Nephron (organoid): ENCODE measurements around the gene TMTC3.

Experiments used
- H3K27ac Mint-ChIP-seq, 3 experiments: 2 replicates each; pipeline ENCODE4 v1.8.0; 2020; ENCODE audit warnings: mixed read lengths in 3 of 3, mild to moderate bottlenecking in 2 of 3, moderate library complexity in 1 of 3
- H3K27me3 Mint-ChIP-seq: 2 replicates; pipeline ENCODE4 v1.8.0; 2021; ENCODE audit warnings: low read depth, mild to moderate bottlenecking, moderate library complexity, mixed read lengths
- H3K36me3 Mint-ChIP-seq: 2 replicates; pipeline ENCODE4 v1.8.0; 2020; ENCODE audit warnings: low read depth, mixed read lengths
- H3K4me1 Mint-ChIP-seq: 2 replicates; pipeline ENCODE4 v1.8.0; 2020; ENCODE audit warnings: mixed read lengths
- H3K4me3 Mint-ChIP-seq, 3 experiments: 2 replicates each; pipeline ENCODE4 v1.8.0; 2020; ENCODE audit warnings: mild to moderate bottlenecking in 3 of 3, mixed read lengths in 3 of 3, moderate library complexity in 2 of 3
- H3K9me3 Mint-ChIP-seq: 2 replicates; pipeline ENCODE4 v1.8.0; 2020; ENCODE audit warnings: mixed read lengths
- TF ChIP-seq, protein P1 (sequence below), 3 experiments: fragments of 200-600 bp; sonication (generic); IDR thresholded peaks; one replicate each; pipeline ENCODE4 v1.5.0; 2021; ENCODE audit warnings: antibody characterized with exemption in 3 of 3; ENCODE audit not compliant: unreplicated experiment in 3 of 3

The TMTC3 gene

GRCh38 chr12:88172844-88173407 is 30.8 kb downstream of the TMTC3 start:
- H3K9me3 Mint-ChIP-seq: no peaks in the 10 kb centered on the region

GRCh38 chr12:88175544-88175943 is 33.4 kb downstream of the TMTC3 start:
- TF ChIP-seq, protein P1, sequence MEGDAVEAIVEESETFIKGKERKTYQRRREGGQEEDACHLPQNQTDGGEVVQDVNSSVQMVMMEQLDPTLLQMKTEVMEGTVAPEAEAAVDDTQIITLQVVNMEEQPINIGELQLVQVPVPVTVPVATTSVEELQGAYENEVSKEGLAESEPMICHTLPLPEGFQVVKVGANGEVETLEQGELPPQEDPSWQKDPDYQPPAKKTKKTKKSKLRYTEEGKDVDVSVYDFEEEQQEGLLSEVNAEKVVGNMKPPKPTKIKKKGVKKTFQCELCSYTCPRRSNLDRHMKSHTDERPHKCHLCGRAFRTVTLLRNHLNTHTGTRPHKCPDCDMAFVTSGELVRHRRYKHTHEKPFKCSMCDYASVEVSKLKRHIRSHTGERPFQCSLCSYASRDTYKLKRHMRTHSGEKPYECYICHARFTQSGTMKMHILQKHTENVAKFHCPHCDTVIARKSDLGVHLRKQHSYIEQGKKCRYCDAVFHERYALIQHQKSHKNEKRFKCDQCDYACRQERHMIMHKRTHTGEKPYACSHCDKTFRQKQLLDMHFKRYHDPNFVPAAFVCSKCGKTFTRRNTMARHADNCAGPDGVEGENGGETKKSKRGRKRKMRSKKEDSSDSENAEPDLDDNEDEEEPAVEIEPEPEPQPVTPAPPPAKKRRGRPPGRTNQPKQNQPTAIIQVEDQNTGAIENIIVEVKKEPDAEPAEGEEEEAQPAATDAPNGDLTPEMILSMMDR (IDR thresholded peaks at IDR 0.05; ENCODE audit: unreplicated experiment in 3 of 3): no peak
- no peaks in the 10 kb centered on the region for H3K4me1 Mint-ChIP-seq
- peaks cover 57% of the 10 kb centered on the region for H3K36me3 Mint-ChIP-seq
- no peaks in the 10 kb centered on the region for H3K9me3 Mint-ChIP-seq
- no peak overlapping the region for H3K27ac Mint-ChIP-seq
- no peak overlapping the region for H3K4me3 Mint-ChIP-seq
- H3K27me3 Mint-ChIP-seq: no peaks in the 10 kb centered on the region

More at GRCh38 chr12:88172844-88173407, 30.8 kb downstream of the TMTC3 start:
- H3K36me3 Mint-ChIP-seq: peaks cover 49% of the 10 kb centered on the region
- TF ChIP-seq, protein P1 (IDR thresholded peaks at IDR 0.05; ENCODE audit: unreplicated experiment in 3 of 3): no peak
- H3K4me3 Mint-ChIP-seq: no peak overlapping the region
- no peaks in the 10 kb centered on the region for H3K4me1 Mint-ChIP-seq
- H3K27ac Mint-ChIP-seq: no peak overlapping the region
- no peaks in the 10 kb centered on the region for H3K27me3 Mint-ChIP-seq

GRCh38 chr12:88179436-88180014 is 37.4 kb downstream of the TMTC3 start:
- TF ChIP-seq, protein P1 (IDR thresholded peaks at IDR 0.05; ENCODE audit: unreplicated experiment in 3 of 3): no peak
- Mint-ChIP-seq H3K4me3 (no peak overlapping the region), H3K4me1 (no peaks in the 10 kb centered on the region), H3K9me3 (no peaks in the 10 kb centered on the region), H3K36me3 (peaks cover 81% of the 10 kb centered on the region), H3K27ac (no peak overlapping the region), H3K27me3 (no peaks in the 10 kb centered on the region)

GRCh38 chr12:88181881-88182280 is 39.8 kb downstream of the TMTC3 start:
- no peaks in the 10 kb centered on the region for H3K4me1 Mint-ChIP-seq
- peaks cover 92% of the 10 kb centered on the region for H3K36me3 Mint-ChIP-seq
- H3K27ac Mint-ChIP-seq: no peak overlapping the region
- TF ChIP-seq, protein P1 (IDR thresholded peaks at IDR 0.05; ENCODE audit: unreplicated experiment in 3 of 3): no peak
- no peak overlapping the region for H3K4me3 Mint-ChIP-seq
- H3K27me3 Mint-ChIP-seq: no peaks in the 10 kb centered on the region
- peaks cover 4% of the 10 kb centered on the region for H3K9me3 Mint-ChIP-seq

GRCh38 chr12:88182416-88182815 is 40.3 kb downstream of the TMTC3 start:
- H3K27me3 Mint-ChIP-seq: no peaks in the 10 kb centered on the region
- H3K36me3 Mint-ChIP-seq: peaks cover 89% of the 10 kb centered on the region
- TF ChIP-seq, protein P1 (IDR thresholded peaks at IDR 0.05; ENCODE audit: unreplicated experiment in 3 of 3): no peak
- no peaks in the 10 kb centered on the region for H3K4me1 Mint-ChIP-seq
- H3K9me3 Mint-ChIP-seq: peaks cover 4% of the 10 kb centered on the region
- no peak overlapping the region for H3K27ac Mint-ChIP-seq
- H3K4me3 Mint-ChIP-seq: no peak overlapping the region

- H3K27ac Mint-ChIP-seq: no peak overlapping the region
- H3K4me3 Mint-ChIP-seq: no peak overlapping the region
- no peaks in the 10 kb centered on the region for H3K27me3 Mint-ChIP-seq
- TF ChIP-seq, protein P1 (IDR thresholded peaks at IDR 0.05; ENCODE audit: unreplicated experiment in 3 of 3): no peak
- H3K36me3 Mint-ChIP-seq: peaks cover 74% of the 10 kb centered on the region
- no peaks in the 10 kb centered on the region for H3K4me1 Mint-ChIP-seq
- H3K9me3 Mint-ChIP-seq: peaks cover 4% of the 10 kb centered on the region
Measured at GRCh38 chr12:88184196-88184595, 42.1 kb downstream of the TMTC3 start.
